WTC11 (cell line): Measurements from ENCODE around the gene SAE1.

Experiments used
- FOXK1 ChIP-seq: sonication (generic); formaldehyde crosslinking; IDR thresholded peaks from 2 replicates; pipeline ENCODE4 v1.8.0; 2022; ENCODE audit warnings: mild to moderate bottlenecking, moderate library complexity, missing genetic modification reagents
- TF ChIP-seq, protein P1 (sequence below): fragments of 200-600 bp; IDR thresholded peaks from 2 replicates; pipeline ENCODE4 v1.8.0; 2022; ENCODE audit warnings: antibody characterized with exemption

DNA sequence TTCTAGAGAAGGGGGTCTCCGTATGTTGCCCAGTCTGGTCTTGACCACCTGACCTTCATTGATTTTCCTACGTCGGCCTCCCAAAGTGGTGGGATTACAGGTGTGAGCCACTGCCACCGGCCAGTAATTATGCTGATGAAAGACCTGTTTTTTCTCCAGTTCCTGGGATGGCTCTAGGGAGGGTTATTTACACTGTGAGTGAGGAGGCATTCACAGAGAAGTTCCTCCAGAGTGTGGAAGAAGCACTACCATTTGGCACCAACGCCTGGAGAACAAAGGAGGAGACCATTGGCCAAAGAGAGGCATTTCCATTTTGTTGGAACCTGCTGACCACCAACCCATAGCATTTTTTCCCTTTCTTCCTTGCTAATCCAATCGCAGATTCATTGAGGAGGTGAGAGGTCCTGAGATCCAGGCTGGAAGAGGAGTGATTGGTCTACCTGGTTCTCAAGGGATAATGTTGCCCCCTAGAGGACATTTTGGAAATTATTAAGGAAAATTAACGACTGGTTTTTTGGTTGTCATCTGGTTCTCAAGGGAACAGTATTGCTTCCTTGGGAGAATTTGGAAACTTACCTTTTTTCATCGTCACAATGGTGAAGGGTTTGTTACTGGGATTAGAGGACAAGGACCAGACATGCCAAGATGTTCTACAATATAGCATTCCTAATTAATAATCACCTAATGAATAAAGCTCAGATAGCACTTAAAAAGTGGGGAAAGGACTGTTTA lies 5.5 kb upstream of the SAE1 start:
- TF ChIP-seq, protein P1, sequence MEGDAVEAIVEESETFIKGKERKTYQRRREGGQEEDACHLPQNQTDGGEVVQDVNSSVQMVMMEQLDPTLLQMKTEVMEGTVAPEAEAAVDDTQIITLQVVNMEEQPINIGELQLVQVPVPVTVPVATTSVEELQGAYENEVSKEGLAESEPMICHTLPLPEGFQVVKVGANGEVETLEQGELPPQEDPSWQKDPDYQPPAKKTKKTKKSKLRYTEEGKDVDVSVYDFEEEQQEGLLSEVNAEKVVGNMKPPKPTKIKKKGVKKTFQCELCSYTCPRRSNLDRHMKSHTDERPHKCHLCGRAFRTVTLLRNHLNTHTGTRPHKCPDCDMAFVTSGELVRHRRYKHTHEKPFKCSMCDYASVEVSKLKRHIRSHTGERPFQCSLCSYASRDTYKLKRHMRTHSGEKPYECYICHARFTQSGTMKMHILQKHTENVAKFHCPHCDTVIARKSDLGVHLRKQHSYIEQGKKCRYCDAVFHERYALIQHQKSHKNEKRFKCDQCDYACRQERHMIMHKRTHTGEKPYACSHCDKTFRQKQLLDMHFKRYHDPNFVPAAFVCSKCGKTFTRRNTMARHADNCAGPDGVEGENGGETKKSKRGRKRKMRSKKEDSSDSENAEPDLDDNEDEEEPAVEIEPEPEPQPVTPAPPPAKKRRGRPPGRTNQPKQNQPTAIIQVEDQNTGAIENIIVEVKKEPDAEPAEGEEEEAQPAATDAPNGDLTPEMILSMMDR, result peak; percentile 55
- no peak for TF ChIP-seq FOXK1
